Measurements from ENCODE around the gene FKBP11. TPM values are rescaled to one million over a fixed set of nuclear protein-coding genes. Genes with fewer than 3 reads are reported as not detected.

The FKBP11 gene
- total RNA-seq, 1 experiment from 2014 or later, result 21.1 TPM

- ChIA-PET CTCF (interaction anchor here (0.6 kb wide), 1 partner anchor 91 kb away, joined by 4 read pairs; no protein-coding TSS in a partner anchor), POLR2A (no interaction called here)
- no peak for ATAC-seq
- DNase-seq (ENCODE audit: low read depth, low spot score), result no peak
- peaks cover under 1% of the 10 kb centered on the region; the same call in 1 of the 2 replicates for H3K27me3 ChIP-seq (ENCODE audit: control insufficient read depth, insufficient read depth, low read length)
- in situ Hi-C loops (cut with HindIII; ENCODE audit: low pct_unique_long_range_greater_than_20kb, low sequenced_read_pairs), result no loop called here
- no peak overlapping the region for H3K4me3 ChIP-seq (ENCODE audit: low read depth in 2 of 2, low read length in 2 of 2)
- intact Hi-C loops (cut with micrococcal nuclease; ENCODE audit: unreplicated experiment), result no loop called here
- BruUV-seq (replicated peaks), result no TSS peak
- no peaks in the 10 kb centered on the region for H3K36me3 ChIP-seq (ENCODE audit: control insufficient read depth, insufficient read depth, low read length)
- H3K9me3 ChIP-seq (ENCODE audit: control insufficient read depth, insufficient read depth, low read depth, low read length), result no peaks in the 10 kb centered on the region
- no peak overlapping the region for H3K27ac ChIP-seq (ENCODE audit: low read length)
- TF ChIP-seq REST (IDR thresholded peaks at IDR 0.05; ENCODE audit: insufficient read depth in 1 of 2, low read depth in 2 of 2, low read length in 1 of 2), result no peak
- TF ChIP-seq POLR2AphosphoS5 (IDR thresholded peaks at IDR 0.05; ENCODE audit: low read depth, low read length), result no peak
- TF ChIP-seq SIN3A (IDR thresholded peaks at IDR 0.05; ENCODE audit: borderline replicate concordance, insufficient read depth, low read depth, low read length), result no peak
- TF ChIP-seq TCF7L2 (IDR thresholded peaks at IDR 0.05; ENCODE audit: low read depth, low read length), result no peak
- no peak for TF ChIP-seq CTCF (IDR thresholded peaks at IDR 0.05)
- peaks cover 14% of the 10 kb centered on the region for H3K4me1 ChIP-seq (ENCODE audit: control insufficient read depth, insufficient read depth, low read length)
Measured at GRCh38 chr12:48973531-48973930, 48.2 kb upstream of the FKBP11 start.

- DNase-seq (ENCODE audit: low read depth, low spot score) (no peak), ATAC-seq (no peak)
- ChIA-PET POLR2A (interaction anchor here (0.6 kb wide), 1 partner anchor 26 kb away, joined by 4 read pairs; no protein-coding TSS in a partner anchor), CTCF (no interaction called here)
- Histone ChIP-seq H3K27ac (ENCODE audit: low read length) (no peak overlapping the region), H3K4me1 (ENCODE audit: control insufficient read depth, insufficient read depth, low read length) (peaks cover 19% of the 10 kb centered on the region), H3K36me3 (ENCODE audit: control insufficient read depth, insufficient read depth, low read length) (no peaks in the 10 kb centered on the region), H3K9me3 (ENCODE audit: control insufficient read depth, insufficient read depth, low read depth, low read length) (no peaks in the 10 kb centered on the region), H3K27me3 (ENCODE audit: control insufficient read depth, insufficient read depth, low read length) (no peaks in the 10 kb centered on the region), H3K4me3 (ENCODE audit: low read depth in 2 of 2, low read length in 2 of 2) (no peak overlapping the region)
- intact Hi-C loops (cut with micrococcal nuclease; ENCODE audit: unreplicated experiment), result no loop called here
- in situ Hi-C loops (cut with HindIII; ENCODE audit: low pct_unique_long_range_greater_than_20kb, low sequenced_read_pairs), result no loop called here
- BruUV-seq (replicated peaks), result no TSS peak
- TF ChIP-seq SIN3A (IDR thresholded peaks at IDR 0.05; ENCODE audit: borderline replicate concordance, insufficient read depth, low read depth, low read length), result no peak
- TF ChIP-seq TCF7L2 (IDR thresholded peaks at IDR 0.05; ENCODE audit: low read depth, low read length), result no peak
- TF ChIP-seq POLR2AphosphoS5 (IDR thresholded peaks at IDR 0.05; ENCODE audit: low read depth, low read length), result no peak
- TF ChIP-seq CTCF (IDR thresholded peaks at IDR 0.05), result no peak
- no peak for TF ChIP-seq REST (IDR thresholded peaks at IDR 0.05; ENCODE audit: insufficient read depth in 1 of 2, low read depth in 2 of 2, low read length in 1 of 2)
Measured at GRCh38 chr12:48972952-48973483, 47.7 kb upstream of the FKBP11 start.
